Lung (tissue), 12 donors: ENCODE results near the gene ABCA10. TPM values are rescaled to one million over a fixed set of nuclear protein-coding genes. Genes with fewer than 3 reads are reported as not detected.

Experiments used
- ATAC-seq: fragments of 200-7000 bp; cut with Tn5 transposase; one replicate; pipeline ENCODE4 v1.9.1; 2020; ENCODE audit warnings: moderate number of reproducible peaks; ENCODE audit not compliant: insufficient read depth, low FRiP score
- DNase-seq, 3 donors: peaks; one replicate each; pipeline ENCODE4 v3.0.0-alpha.2; 2013 to 2017
- H3K27ac ChIP-seq, 2 donors: one replicate each; pipeline ENCODE4 v1.5.1; 2013; ENCODE audit warnings: mild to moderate bottlenecking in 2 of 2, moderate library complexity in 2 of 2, control low read depth in 1 of 2, inconsistent platforms in 1 of 2, low read depth in 1 of 2, low read length in 1 of 2
- H3K27me3 ChIP-seq, 3 donors: one replicate each; pipeline ENCODE4 v1.5.1; 2013; ENCODE audit warnings: low read length in 2 of 3; ENCODE audit not compliant: control insufficient read depth in 3 of 3, insufficient read depth in 3 of 3
- H3K36me3 ChIP-seq, 4 donors: one replicate each; pipeline ENCODE4 v1.5.1; 2013; ENCODE audit warnings: low read length in 4 of 4, mild to moderate bottlenecking in 1 of 4, moderate library complexity in 1 of 4; ENCODE audit not compliant: control insufficient read depth in 4 of 4, insufficient read depth in 4 of 4
- H3K4me1 ChIP-seq, 5 donors: one replicate each; pipeline ENCODE4 v1.5.1; 2013; ENCODE audit warnings: low read length in 5 of 5, mild to moderate bottlenecking in 2 of 5, moderate library complexity in 1 of 5; ENCODE audit not compliant: control insufficient read depth in 5 of 5, insufficient read depth in 5 of 5
- H3K4me3 ChIP-seq: one replicate; pipeline ENCODE4 v1.5.1; 2013; ENCODE audit warnings: mild to moderate bottlenecking, control low read depth, moderate library complexity
- H3K9ac ChIP-seq, 2 donors: one replicate each; pipeline ENCODE4 v1.5.1; 2013; ENCODE audit warnings: low read length in 2 of 2, control low read depth in 1 of 2; ENCODE audit not compliant: insufficient read depth in 1 of 2
- H3K9me3 ChIP-seq, 4 donors: one replicate each; pipeline ENCODE4 v1.5.1; 2013; ENCODE audit warnings: low read length in 3 of 4, mild to moderate bottlenecking in 1 of 4, moderate library complexity in 1 of 4; ENCODE audit not compliant: control insufficient read depth in 4 of 4, insufficient read depth in 3 of 4
- WGBS, 2 donors: extraction: QIAGEN DNeasy Blood & Tissue Kit; methylation state at CpG; one replicate each; pipeline ENCODE4 v1.1.7; 2013; 5-methylcytosine and 5-hydroxymethylcytosine counted together
- polyA plus RNA-seq, 2 donors: library from polyadenylated mRNA; stranded (reverse); fragments of 200-250 nt; gene quantifications; one replicate each; pipeline ENCODE4 v1.2.1, GENCODE V29; 2013
- total RNA-seq, 2 donors: library from RNA; depleted of rRNA in 1 of 2; stranded (reverse); fragments of >200 nt in 1 of 2; gene quantifications; one replicate each; pipeline ENCODE4 v1.2.1, GENCODE V29; 2014 to 2021
- TF ChIP-seq, protein P1 (sequence below): IDR thresholded peaks from 2 replicates; pipeline ENCODE4 v1.5.1; 2012; ENCODE audit warnings: mild to moderate bottlenecking; ENCODE audit errors: control extremely low read depth, extremely low read depth
- donor health status: control.
- donor health status: control.
- donor health status: Bipolar disorder and iron deficiency.
- donor health status: healthy.
- donor health status: DM: yes; HTN: yes; CAD: no.

Gene ABCA10
- total and polyA plus RNA-seq, 4 donors: 0.29 to 26.6 (median 7.2) TPM

DNA sequence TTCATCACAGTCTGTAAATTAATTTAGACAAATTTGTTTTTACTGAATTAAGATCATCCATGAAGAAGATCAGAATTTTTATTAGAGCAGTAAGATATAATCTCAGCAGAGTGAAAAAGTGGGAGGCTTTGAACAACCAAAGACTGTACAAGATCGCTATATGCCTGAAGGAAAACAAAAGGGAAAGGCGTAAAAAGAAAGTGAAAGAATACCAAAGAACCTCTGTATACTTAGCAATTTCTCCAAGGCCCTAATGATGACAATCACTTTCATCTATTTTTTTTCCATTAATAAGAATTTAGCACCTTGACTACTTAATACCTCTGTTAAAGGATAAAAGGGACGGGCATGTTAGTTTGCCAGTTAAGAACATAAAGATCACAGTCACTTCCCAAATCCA lies 38.6 kb upstream of the ABCA10 start:
- ATAC-seq: no peak
- 80 to 98% methylated on average over 3 of the region's 3 CpGs for WGBS, 2 donors
- H3K4me1 ChIP-seq: no peaks in the 10 kb centered on the region
- H3K9ac ChIP-seq: no peak overlapping the region
- H3K27ac ChIP-seq: no peak overlapping the region
- H3K4me3 ChIP-seq: no peak overlapping the region
- TF ChIP-seq, protein P1, sequence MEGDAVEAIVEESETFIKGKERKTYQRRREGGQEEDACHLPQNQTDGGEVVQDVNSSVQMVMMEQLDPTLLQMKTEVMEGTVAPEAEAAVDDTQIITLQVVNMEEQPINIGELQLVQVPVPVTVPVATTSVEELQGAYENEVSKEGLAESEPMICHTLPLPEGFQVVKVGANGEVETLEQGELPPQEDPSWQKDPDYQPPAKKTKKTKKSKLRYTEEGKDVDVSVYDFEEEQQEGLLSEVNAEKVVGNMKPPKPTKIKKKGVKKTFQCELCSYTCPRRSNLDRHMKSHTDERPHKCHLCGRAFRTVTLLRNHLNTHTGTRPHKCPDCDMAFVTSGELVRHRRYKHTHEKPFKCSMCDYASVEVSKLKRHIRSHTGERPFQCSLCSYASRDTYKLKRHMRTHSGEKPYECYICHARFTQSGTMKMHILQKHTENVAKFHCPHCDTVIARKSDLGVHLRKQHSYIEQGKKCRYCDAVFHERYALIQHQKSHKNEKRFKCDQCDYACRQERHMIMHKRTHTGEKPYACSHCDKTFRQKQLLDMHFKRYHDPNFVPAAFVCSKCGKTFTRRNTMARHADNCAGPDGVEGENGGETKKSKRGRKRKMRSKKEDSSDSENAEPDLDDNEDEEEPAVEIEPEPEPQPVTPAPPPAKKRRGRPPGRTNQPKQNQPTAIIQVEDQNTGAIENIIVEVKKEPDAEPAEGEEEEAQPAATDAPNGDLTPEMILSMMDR: no peak
- no peaks in the 10 kb centered on the region for H3K27me3 ChIP-seq
- no peak for DNase-seq
- H3K9me3 ChIP-seq: no peaks in the 10 kb centered on the region
- H3K36me3 ChIP-seq: peaks cover 0 to 2% (median 0%) of the 10 kb centered on the region in 4 donors

GRCh38 chr17:69265873-69266272 lies 37.2 kb upstream of the ABCA10 start:
- H3K36me3 ChIP-seq: peaks cover 0 to 3% (median 0%) of the 10 kb centered on the region in 4 donors
- WGBS, 2 donors: 100% methylated on average over 1 of the region's 1 CpG
- no peak overlapping the region for H3K4me3 ChIP-seq
- H3K9ac ChIP-seq: no peak overlapping the region
- H3K27me3 ChIP-seq: no peaks in the 10 kb centered on the region
- no peak overlapping the region for H3K27ac ChIP-seq
- H3K9me3 ChIP-seq: no peaks in the 10 kb centered on the region
- H3K4me1 ChIP-seq: no peaks in the 10 kb centered on the region
- DNase-seq (no peak), ATAC-seq (no peak)
- TF ChIP-seq, protein P1: no peak

DNA sequence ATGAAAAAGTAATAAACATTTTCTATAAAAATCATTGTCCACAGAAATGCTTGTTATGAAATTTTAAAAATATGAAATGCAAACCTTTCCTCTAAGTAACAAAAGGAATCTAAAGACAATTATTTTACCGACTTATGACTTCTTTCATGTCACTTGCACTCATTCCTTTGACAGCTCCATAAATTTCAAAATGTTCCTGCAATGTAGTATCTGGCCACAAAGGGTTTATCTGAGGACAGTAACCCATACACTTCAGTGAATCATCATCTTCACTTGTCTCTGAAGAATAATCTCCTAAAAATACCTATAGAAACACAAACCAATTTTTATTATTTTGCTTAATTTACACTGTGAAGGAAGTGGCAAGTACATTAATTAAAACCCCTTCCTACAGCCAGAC lies 25.6 kb upstream of the ABCA10 start:
- Histone ChIP-seq H3K9ac (no peak overlapping the region), H3K27me3 (no peaks in the 10 kb centered on the region), H3K9me3 (no peaks in the 10 kb centered on the region), H3K4me1 (no peaks in the 10 kb centered on the region), H3K36me3 (peaks cover 0 to 6% (median 2%) of the 10 kb centered on the region in 4 donors), H3K27ac (no peak overlapping the region), H3K4me3 (no peak overlapping the region)
- no peak for DNase-seq
- ATAC-seq: no peak
- TF ChIP-seq, protein P1: no peak
- 70 to 80% methylated on average over 1 of the region's 1 CpG for WGBS, 2 donors

GRCh38 chr17:69250641-69251040 lies 22.0 kb upstream of the ABCA10 start:
- WGBS, 2 donors: 85 to 90% methylated on average over 4 of the region's 4 CpGs
- Histone ChIP-seq H3K27ac (no peak overlapping the region), H3K36me3 (peaks cover 0 to 10% (median 2%) of the 10 kb centered on the region in 4 donors)

More at GRCh38 chr17:69250641-69251040, 22.0 kb upstream of the ABCA10 start:
- Histone ChIP-seq H3K9ac (no peak overlapping the region), H3K9me3 (no peaks in the 10 kb centered on the region), H3K4me1 (no peaks in the 10 kb centered on the region), H3K27me3 (no peaks in the 10 kb centered on the region), H3K4me3 (no peak overlapping the region)
- TF ChIP-seq, protein P1: no peak
- DNase-seq (no peak), ATAC-seq (no peak)
